BE2C (cell line): ENCODE data around the gene EBF4.
A peak's percentile ranks its signal among the peaks of the same experiment; 100 is the strongest.

ENCODE experiments used
- DNase-seq: peaks from one replicate; pipeline ENCODE4 v3.0.0-alpha.2; 2020
- H3K27me3 ChIP-seq: fragments of 250-450 bp; sonication (Bioruptor Pico); 2 replicates; pipeline ENCODE4 v1.5.1; 2020; ENCODE audit warnings: mild to moderate bottlenecking
- H3K36me3 ChIP-seq: fragments of 250-450 bp; sonication (Bioruptor Pico); 2 replicates; pipeline ENCODE4 v1.5.1; 2020; ENCODE audit warnings: mild to moderate bottlenecking
- H3K4me1 ChIP-seq: fragments of 250-450 bp; sonication (Bioruptor Pico); 2 replicates; pipeline ENCODE4 v1.5.1; 2020
- H3K4me3 ChIP-seq: 2 replicates; pipeline ENCODE4 v1.5.1; 2011; ENCODE audit warnings: low read depth, low read length
- H3K9me3 ChIP-seq: fragments of 250-450 bp; sonication (Bioruptor Pico); 2 replicates; pipeline ENCODE4 v1.5.1; 2020
- TF ChIP-seq, protein P1 (sequence below): IDR thresholded peaks from 2 replicates; pipeline ENCODE4 v1.5.1; 2012; ENCODE audit warnings: mild to moderate bottlenecking, low read depth, low read length

EBF4 gene

DNA sequence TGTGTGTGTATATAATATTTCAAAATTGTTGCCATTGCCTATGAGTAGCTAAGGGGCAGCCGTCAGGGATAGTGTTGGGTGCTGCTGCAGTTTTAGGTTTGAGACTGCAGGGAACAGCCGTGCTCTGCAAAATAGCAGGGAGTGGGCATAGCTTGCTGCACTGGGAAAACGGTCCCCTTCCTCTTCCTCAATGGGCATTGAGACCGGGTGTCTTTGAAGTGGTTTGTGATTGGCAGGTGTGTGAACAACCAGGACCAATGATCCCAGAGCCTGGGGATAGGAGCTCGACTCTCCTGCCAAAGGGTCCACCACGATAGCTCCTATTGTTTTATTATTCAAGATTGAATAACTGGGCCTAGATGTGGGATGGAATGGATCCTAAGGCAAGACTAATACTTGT is 5.1 kb upstream of the EBF4 start:
- TF ChIP-seq, protein P1, sequence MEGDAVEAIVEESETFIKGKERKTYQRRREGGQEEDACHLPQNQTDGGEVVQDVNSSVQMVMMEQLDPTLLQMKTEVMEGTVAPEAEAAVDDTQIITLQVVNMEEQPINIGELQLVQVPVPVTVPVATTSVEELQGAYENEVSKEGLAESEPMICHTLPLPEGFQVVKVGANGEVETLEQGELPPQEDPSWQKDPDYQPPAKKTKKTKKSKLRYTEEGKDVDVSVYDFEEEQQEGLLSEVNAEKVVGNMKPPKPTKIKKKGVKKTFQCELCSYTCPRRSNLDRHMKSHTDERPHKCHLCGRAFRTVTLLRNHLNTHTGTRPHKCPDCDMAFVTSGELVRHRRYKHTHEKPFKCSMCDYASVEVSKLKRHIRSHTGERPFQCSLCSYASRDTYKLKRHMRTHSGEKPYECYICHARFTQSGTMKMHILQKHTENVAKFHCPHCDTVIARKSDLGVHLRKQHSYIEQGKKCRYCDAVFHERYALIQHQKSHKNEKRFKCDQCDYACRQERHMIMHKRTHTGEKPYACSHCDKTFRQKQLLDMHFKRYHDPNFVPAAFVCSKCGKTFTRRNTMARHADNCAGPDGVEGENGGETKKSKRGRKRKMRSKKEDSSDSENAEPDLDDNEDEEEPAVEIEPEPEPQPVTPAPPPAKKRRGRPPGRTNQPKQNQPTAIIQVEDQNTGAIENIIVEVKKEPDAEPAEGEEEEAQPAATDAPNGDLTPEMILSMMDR = no peak
- H3K4me3 ChIP-seq = no peak overlapping the region

DNA sequence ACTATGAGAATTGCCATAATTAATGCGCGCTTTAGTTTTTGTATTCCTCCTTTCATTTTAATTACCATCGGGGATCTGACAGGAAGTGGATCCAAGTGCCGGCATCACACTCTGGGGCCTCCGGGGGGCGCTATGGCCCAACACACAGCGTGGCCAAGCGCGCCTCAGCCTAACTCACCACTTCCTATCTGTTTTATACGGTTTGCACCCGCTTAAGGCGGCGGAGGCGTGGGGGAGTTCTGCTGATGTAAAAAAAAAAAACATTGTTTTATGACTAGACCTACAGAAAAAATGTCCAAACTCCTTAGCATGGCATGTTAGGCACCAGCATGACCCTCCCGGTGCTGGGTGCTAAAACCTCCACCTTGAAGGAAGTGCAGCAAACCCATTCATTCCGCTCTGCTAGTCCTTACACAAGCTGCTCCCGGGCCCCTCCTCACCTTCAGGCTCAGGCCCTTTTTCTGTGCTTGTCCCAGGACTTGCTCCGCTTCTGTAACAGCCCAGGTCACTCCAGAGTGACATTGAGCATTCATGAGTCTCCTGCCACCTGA is 4.5 kb upstream of the EBF4 start:
- no peaks in the 10 kb centered on the region for H3K9me3 ChIP-seq
- no peaks in the 10 kb centered on the region for H3K4me1 ChIP-seq
- TF ChIP-seq, protein P1 = peak; percentile 70
- H3K4me3 ChIP-seq = no peak overlapping the region
- peaks cover 6% of the 10 kb centered on the region for H3K27me3 ChIP-seq
- DNase-seq = peak; percentile 61
- no peaks in the 10 kb centered on the region for H3K36me3 ChIP-seq

More for the DNA sequence above, 5.1 kb upstream of the EBF4 start:
- Histone ChIP-seq H3K27me3 (peaks cover 6% of the 10 kb centered on the region), H3K9me3 (no peaks in the 10 kb centered on the region), H3K36me3 (no peaks in the 10 kb centered on the region), H3K4me1 (no peaks in the 10 kb centered on the region)
- no peak for DNase-seq

DNA sequence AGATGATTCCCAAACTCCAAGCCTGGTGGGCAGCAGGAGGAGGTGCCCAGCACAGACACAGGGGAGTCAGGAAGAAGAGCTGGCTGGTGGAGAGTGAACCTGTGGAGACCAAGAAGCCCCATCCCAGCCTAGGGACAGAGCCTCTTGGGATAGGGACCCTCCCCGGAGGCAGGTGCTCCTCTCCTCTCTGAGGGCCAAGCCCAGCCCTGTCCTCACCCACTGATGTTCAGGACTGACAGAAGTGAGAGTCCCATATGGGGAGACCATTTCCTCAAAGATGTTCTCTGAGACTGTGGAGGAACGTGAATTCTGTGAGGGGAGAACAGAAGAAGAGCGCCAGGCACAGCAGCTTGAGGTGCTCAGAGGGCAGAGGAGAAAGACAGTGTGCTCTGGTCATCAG is 2.4 kb upstream of the EBF4 start:
- TF ChIP-seq, protein P1 = no peak
- no peak for DNase-seq
- H3K27me3 ChIP-seq = peaks cover 19% of the 10 kb centered on the region
- H3K9me3 ChIP-seq = no peaks in the 10 kb centered on the region
- H3K4me3 ChIP-seq = no peak overlapping the region
- no peaks in the 10 kb centered on the region for H3K4me1 ChIP-seq
- no peaks in the 10 kb centered on the region for H3K36me3 ChIP-seq

DNA sequence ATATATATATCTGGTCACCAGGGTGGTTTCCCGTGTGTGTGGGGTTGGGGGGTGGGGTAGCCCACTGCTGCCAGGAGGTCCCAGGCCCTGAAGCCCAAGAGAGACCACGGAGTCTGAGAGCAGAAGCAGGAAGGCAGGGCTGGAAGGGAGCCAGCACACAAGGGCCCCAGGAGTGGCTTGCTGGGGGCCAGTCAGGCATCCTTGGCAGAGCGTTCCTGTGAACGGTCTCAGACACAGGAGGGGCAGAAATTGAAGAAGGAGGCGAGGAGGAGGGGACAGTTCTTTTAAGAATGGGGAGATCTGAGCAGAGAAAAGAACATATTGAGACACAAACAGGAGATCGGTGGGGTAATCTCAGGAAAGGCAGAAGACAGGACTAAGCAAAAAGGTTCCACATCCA is 1.9 kb upstream of the EBF4 start:
- H3K27me3 ChIP-seq = peaks cover 19% of the 10 kb centered on the region

DNA sequence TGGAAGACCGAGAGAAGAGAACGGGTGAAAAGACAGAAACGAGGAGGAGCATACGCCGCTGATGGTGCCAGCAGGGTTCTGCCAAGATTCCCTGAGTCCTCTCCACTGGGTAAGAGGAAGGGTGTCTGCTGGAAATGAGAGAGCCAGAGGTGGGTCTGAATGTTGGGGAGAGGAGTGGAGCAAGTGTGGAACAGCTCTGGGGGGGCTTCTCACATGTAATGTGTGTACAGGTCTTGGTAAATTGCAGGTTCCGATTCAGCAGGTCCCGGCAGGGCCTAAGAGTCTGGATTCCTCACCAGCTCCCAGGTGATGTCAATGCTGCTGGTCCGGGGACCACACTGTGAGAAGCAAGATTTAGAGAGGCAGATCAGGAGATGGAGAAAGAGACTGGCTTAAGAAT is 1.5 kb upstream of the EBF4 start:
- Histone ChIP-seq H3K4me1 (no peaks in the 10 kb centered on the region), H3K4me3 (no peak overlapping the region), H3K36me3 (no peaks in the 10 kb centered on the region), H3K27me3 (peaks cover 19% of the 10 kb centered on the region), H3K9me3 (no peaks in the 10 kb centered on the region)
- DNase-seq = no peak
- TF ChIP-seq, protein P1 = no peak

More for the DNA sequence above, 1.9 kb upstream of the EBF4 start:
- Histone ChIP-seq H3K4me1 (no peaks in the 10 kb centered on the region), H3K36me3 (no peaks in the 10 kb centered on the region), H3K4me3 (no peak overlapping the region), H3K9me3 (no peaks in the 10 kb centered on the region)
- DNase-seq = no peak
- TF ChIP-seq, protein P1 = no peak

DNA sequence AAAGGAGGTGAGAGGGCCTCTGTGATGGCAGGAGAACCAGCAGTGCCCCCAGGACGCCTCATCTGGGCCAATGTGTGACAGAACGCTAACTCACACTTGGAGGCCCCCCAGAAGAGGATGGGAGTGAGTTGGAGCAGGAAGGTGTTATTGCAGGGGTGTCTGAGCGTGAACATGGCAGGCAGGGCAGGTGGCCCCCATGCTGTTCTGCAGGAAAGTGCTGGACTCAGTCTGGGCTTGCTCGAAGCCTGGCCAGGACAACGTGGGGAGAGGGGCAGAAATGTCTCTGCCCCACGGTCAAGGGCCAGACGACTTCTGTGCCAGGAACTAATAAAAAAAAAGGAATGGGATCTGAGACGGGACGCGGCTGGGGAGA is 931 bp upstream of the EBF4 start:
- no peak overlapping the region for H3K4me3 ChIP-seq
- DNase-seq = no peak

More for the DNA sequence above, 931 bp upstream of the EBF4 start:
- Histone ChIP-seq H3K9me3 (no peaks in the 10 kb centered on the region), H3K27me3 (peaks cover 19% of the 10 kb centered on the region), H3K36me3 (no peaks in the 10 kb centered on the region), H3K4me1 (no peaks in the 10 kb centered on the region)
- TF ChIP-seq, protein P1 = no peak
